ENCODE results near the gene SMS. TPM values are rescaled to one million over a fixed set of nuclear protein-coding genes. Genes with fewer than 3 reads are reported as not detected.

SMS gene
- total RNA-seq, 1 donor from 2014 or later = 172 TPM

GRCh38 chrX:21973321-21974010, 33.0 kb downstream of the SMS start:
- Mint-ChIP-seq H3K27ac (peak overlapping the region; percentile 91), H3K4me3 (no peak overlapping the region), H3K36me3 (peaks cover 38% of the 10 kb centered on the region), H3K4me1 (peaks cover 41% of the 10 kb centered on the region), H3K9me3 (no peaks in the 10 kb centered on the region), H3K27me3 (ENCODE audit: low read depth) (no peaks in the 10 kb centered on the region)
- DNase-seq (ENCODE audit: low spot score in 2 of 2, unreplicated experiment in 2 of 2) = no peak
- TF ChIP-seq CTCF (IDR thresholded peaks at IDR 0.05; ENCODE audit: unreplicated experiment) = no peak

- DNase-seq (ENCODE audit: low spot score in 2 of 2, unreplicated experiment in 2 of 2) = no peak
- Mint-ChIP-seq H3K9me3 (no peaks in the 10 kb centered on the region), H3K4me3 (no peak overlapping the region), H3K4me1 (peaks cover 41% of the 10 kb centered on the region), H3K27ac (peak overlapping the region; percentile 91), H3K36me3 (peaks cover 39% of the 10 kb centered on the region), H3K27me3 (ENCODE audit: low read depth) (no peaks in the 10 kb centered on the region)
- TF ChIP-seq CTCF (IDR thresholded peaks at IDR 0.05; ENCODE audit: unreplicated experiment) = no peak
Measured at GRCh38 chrX:21974011-21974385, 33.5 kb downstream of the SMS start.

GRCh38 chrX:21975242-21975641, 34.7 kb downstream of the SMS start:
- H3K36me3 Mint-ChIP-seq = peaks cover 38% of the 10 kb centered on the region
- H3K27me3 Mint-ChIP-seq (ENCODE audit: low read depth) = no peaks in the 10 kb centered on the region
- no peak for TF ChIP-seq CTCF (IDR thresholded peaks at IDR 0.05; ENCODE audit: unreplicated experiment)
- H3K4me1 Mint-ChIP-seq = peaks cover 41% of the 10 kb centered on the region
- H3K4me3 Mint-ChIP-seq = no peak overlapping the region
- no peak for DNase-seq (ENCODE audit: low spot score in 2 of 2, unreplicated experiment in 2 of 2)
- H3K9me3 Mint-ChIP-seq = no peaks in the 10 kb centered on the region
- H3K27ac Mint-ChIP-seq = peak overlapping the region; percentile 91

GRCh38 chrX:21975812-21976211, 35.3 kb downstream of the SMS start:
- Mint-ChIP-seq H3K4me1 (peaks cover 41% of the 10 kb centered on the region), H3K36me3 (peaks cover 37% of the 10 kb centered on the region), H3K9me3 (no peaks in the 10 kb centered on the region), H3K4me3 (no peak overlapping the region), H3K27me3 (ENCODE audit: low read depth) (no peaks in the 10 kb centered on the region), H3K27ac (peak overlapping the region; percentile 91)
- TF ChIP-seq CTCF (IDR thresholded peaks at IDR 0.05; ENCODE audit: unreplicated experiment) = no peak
- no peak for DNase-seq (ENCODE audit: low spot score in 2 of 2, unreplicated experiment in 2 of 2)

- no peak for DNase-seq (ENCODE audit: low spot score in 2 of 2, unreplicated experiment in 2 of 2)
- Mint-ChIP-seq H3K4me3 (no peak overlapping the region), H3K27me3 (ENCODE audit: low read depth) (no peaks in the 10 kb centered on the region), H3K27ac (no peak overlapping the region), H3K36me3 (peaks cover 26% of the 10 kb centered on the region), H3K9me3 (no peaks in the 10 kb centered on the region), H3K4me1 (peaks cover 26% of the 10 kb centered on the region)
- TF ChIP-seq CTCF (IDR thresholded peaks at IDR 0.05; ENCODE audit: unreplicated experiment) = no peak
Measured at GRCh38 chrX:21978346-21978745, 37.8 kb downstream of the SMS start.

Data from mesothelial cell of epicardium (in vitro differentiated cells).